Measurements from ENCODE around the gene NPHP3. TPM values are rescaled to one million over a fixed set of nuclear protein-coding genes. Genes with fewer than 3 reads are reported as not detected.

Gene NPHP3
- total RNA-seq, 2 donors from 2014 or later: 10.7 to 16.4 TPM

DNA sequence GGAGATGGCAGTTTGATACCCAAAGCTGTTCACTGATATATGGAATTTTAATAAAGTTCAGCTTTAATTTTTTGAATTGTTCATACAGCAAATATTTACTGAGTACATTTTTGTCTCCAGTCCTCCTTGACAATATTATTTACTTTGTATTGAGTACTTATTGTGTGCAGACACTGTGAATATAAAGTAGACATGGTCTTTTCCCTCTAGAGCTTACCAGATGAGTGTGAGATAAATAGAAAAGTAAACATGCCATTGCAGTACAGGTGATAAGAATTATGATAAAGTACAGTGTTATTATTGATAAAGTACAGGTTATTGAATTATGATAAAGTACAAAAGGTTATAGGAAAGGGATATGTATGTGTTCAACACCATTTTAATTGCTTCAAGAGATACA is 60.0 kb downstream of the NPHP3 start:
- H3K27me3 ChIP-seq: no peaks in the 10 kb centered on the region
- H3K36me3 ChIP-seq: no peaks in the 10 kb centered on the region
- no peaks in the 10 kb centered on the region for H3K4me1 ChIP-seq
- H3K4me3 ChIP-seq: no peak overlapping the region
- H3K9me3 ChIP-seq: no peaks in the 10 kb centered on the region
- TF ChIP-seq, protein P1, sequence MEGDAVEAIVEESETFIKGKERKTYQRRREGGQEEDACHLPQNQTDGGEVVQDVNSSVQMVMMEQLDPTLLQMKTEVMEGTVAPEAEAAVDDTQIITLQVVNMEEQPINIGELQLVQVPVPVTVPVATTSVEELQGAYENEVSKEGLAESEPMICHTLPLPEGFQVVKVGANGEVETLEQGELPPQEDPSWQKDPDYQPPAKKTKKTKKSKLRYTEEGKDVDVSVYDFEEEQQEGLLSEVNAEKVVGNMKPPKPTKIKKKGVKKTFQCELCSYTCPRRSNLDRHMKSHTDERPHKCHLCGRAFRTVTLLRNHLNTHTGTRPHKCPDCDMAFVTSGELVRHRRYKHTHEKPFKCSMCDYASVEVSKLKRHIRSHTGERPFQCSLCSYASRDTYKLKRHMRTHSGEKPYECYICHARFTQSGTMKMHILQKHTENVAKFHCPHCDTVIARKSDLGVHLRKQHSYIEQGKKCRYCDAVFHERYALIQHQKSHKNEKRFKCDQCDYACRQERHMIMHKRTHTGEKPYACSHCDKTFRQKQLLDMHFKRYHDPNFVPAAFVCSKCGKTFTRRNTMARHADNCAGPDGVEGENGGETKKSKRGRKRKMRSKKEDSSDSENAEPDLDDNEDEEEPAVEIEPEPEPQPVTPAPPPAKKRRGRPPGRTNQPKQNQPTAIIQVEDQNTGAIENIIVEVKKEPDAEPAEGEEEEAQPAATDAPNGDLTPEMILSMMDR (IDR thresholded peaks at IDR 0.05): no peak
- H3K27ac ChIP-seq: no peak overlapping the region
- H3K9ac ChIP-seq (ENCODE audit: low read depth in 2 of 2, low read length in 2 of 2): no peak overlapping the region
- intact Hi-C loops (cut with DNase I): no loop called here
- DNase-seq: no peak

DNA sequence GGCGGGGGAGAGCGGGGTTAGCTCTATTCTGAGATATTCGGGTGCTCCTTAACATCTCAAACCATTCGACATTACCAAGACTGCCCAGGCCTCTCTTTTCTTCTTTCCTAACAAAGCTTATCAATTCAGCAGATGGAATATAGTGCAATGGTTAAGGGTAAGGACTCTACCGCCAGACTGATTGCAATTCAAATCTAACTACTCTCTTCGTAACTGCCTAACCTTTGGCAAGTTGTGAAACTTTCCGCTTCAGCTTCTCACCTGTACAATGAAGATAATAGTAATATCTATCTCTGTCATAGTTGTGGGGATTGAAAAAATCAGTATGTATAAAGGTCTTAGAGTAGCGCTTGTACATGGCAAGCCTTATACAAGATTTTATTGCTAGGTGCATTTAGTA is 61.1 kb downstream of the NPHP3 start:
- Histone ChIP-seq H3K27ac (peak overlapping the region; percentile 80), H3K36me3 (no peaks in the 10 kb centered on the region), H3K27me3 (no peaks in the 10 kb centered on the region), H3K9ac (ENCODE audit: low read depth in 2 of 2, low read length in 2 of 2) (peak overlapping the region; percentile 83 to 97), H3K4me3 (peak overlapping the region; percentile 81), H3K4me1 (no peaks in the 10 kb centered on the region), H3K9me3 (no peaks in the 10 kb centered on the region)
- no peak for DNase-seq
- TF ChIP-seq, protein P1 (IDR thresholded peaks at IDR 0.05): no peak
- intact Hi-C loops (cut with DNase I): no loop called here

DNA sequence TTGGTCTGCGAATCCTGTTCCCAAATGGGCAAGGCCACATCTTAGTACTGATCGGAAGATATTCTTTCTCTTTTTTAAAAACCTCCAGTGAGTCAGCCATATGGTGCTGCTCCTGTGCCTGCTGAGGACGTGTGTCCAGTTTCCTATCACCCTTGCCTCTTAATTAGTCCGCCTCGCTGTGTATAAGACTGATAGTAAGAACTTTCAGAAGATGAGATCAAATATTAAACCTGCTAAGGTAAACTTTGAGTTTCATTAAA is 61.5 kb downstream of the NPHP3 start:
- peak overlapping the region; percentile 80 for H3K27ac ChIP-seq
- H3K4me1 ChIP-seq: no peaks in the 10 kb centered on the region
- no peaks in the 10 kb centered on the region for H3K27me3 ChIP-seq
- intact Hi-C loops (cut with DNase I): no loop called here
- peak overlapping the region; percentile 81 for H3K4me3 ChIP-seq
- TF ChIP-seq, protein P1 (IDR thresholded peaks at IDR 0.05): no peak
- H3K9me3 ChIP-seq: no peaks in the 10 kb centered on the region
- H3K9ac ChIP-seq (ENCODE audit: low read depth in 2 of 2, low read length in 2 of 2): peak overlapping the region; percentile 83 to 97
- H3K36me3 ChIP-seq: no peaks in the 10 kb centered on the region
- DNase-seq: peak; percentile 23

DNA sequence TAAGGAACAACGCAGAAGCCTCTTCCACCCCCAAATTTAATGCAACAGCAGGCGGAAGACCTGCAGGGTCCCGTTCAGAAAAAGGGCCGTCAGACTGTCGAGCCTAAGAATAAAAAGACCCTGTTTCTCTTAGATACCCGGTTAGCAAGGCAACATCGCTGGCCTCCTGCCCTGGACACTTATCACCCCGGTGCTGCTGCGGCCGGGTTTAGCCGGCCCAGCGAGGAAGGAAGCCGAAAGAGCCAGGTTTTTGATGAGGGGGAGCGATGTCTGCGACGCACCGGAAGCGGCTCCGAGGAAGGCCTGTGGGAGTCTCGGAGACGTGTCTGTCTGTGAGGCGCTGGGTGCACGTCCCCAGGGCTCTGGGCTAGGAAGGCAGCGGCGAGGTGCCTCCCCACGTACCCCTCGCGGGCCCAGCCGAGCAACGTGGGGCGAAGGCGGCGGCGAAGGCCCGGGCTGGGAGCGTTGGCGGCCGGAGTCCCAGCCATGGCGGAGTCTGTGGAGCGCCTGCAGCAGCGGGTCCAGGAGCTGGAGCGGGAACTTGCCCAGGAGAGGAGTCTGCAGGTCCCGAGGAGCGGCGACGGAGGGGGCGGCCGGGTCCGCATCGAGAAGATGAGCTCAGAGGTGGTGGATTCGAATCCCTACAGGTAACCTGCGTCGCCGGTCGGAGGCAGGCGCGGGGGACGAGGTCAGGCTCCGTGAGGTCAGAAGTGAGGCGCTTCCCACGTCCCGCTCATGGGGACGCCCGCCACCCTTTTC is 62.0 kb downstream of the NPHP3 start, which contains the start of gene UBA5:
Gene UBA5, plus strand, starts transcription at position 278 of the 759 bp plus-strand sequence. Its CDS starts 209 bp downstream, at position 487.
- Histone ChIP-seq H3K4me3 (peak within 1 kb of the TSS; percentile 81), H3K4me1 (no peaks in the 10 kb centered on the region), H3K9me3 (no peaks in the 10 kb centered on the region), H3K27ac (peak within 1 kb of the TSS; percentile 80), H3K9ac (ENCODE audit: low read depth in 2 of 2, low read length in 2 of 2) (peak within 1 kb of the TSS; percentile 83 to 97), H3K36me3 (no peaks in the 10 kb centered on the region), H3K27me3 (no peaks in the 10 kb centered on the region)
- TF ChIP-seq, protein P1 (IDR thresholded peaks at IDR 0.05): no peak
- intact Hi-C loops (cut with DNase I): no loop called here
- DNase-seq: peak; percentile 71

DNA sequence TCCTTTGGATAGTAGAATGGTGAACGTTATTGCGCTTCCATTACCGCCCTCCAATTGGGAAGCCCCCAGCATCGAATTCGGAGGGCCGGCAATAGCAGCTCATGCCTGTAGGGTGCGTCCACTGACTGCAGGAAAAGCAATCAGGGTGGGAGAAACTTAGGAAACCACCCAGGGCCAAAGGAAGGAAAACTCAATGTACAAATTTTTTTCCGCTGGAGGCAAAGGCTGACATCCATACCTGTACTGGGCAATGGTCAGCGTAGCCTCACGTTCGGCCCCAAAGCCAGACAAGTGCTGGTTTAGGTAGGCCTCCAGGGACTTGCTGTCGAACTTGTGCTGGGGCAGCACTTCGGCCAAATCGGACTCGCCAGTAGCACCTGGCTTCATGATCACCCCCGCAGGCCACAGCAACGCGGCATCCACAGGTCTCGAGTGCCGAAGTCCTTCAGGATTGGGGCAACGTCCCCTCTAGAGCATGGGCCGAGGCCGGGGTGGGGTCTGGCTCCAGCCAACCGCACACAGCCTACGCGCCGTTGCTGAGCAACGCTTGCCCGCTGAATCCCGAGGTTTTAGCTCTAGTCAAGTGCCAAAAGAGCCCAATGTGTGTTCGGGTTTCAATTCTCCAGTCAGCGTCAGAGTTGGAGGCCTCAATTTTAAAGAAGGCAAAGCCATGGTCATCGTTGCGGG is 62.7 kb downstream of the NPHP3 start, which contains the start of gene ACAD11:
Gene ACAD11, minus strand, starts transcription at position 445 of the 687 bp plus-strand sequence. Its CDS starts 58 bp downstream, at position 387.
- H3K9ac ChIP-seq (ENCODE audit: low read depth in 2 of 2, low read length in 2 of 2): peak within 1 kb of the TSS; percentile 83 to 97
- H3K4me3 ChIP-seq: peak within 1 kb of the TSS; percentile 81
- intact Hi-C loops (cut with DNase I): loop anchor here (10.0 kb wide), 1 partner anchor 405 kb away; no protein-coding TSS in a partner anchor

More for the DNA sequence above, 62.7 kb downstream of the NPHP3 start, which contains the start of gene ACAD11:
- no peaks in the 10 kb centered on the region for H3K9me3 ChIP-seq
- no peaks in the 10 kb centered on the region for H3K27me3 ChIP-seq
- no peaks in the 10 kb centered on the region for H3K36me3 ChIP-seq
- peak within 1 kb of the TSS; percentile 80 for H3K27ac ChIP-seq
- peak; percentile 85 for DNase-seq
- TF ChIP-seq, protein P1 (IDR thresholded peaks at IDR 0.05): peak; percentile 63
- H3K4me1 ChIP-seq: no peaks in the 10 kb centered on the region
